Neural cell (in vitro differentiated cells): Measurements from ENCODE around the gene EPS8. TPM values are rescaled to one million over a fixed set of nuclear protein-coding genes. Genes with fewer than 3 reads are reported as not detected.

Experiments
- H2AFZ ChIP-seq: fragments of 200-600, 300-800 bp; sonication (generic), shearing (Covaris generic); 2 replicates; pipeline ENCODE4 v1.6.0; 2014; ENCODE audit warnings: low read depth, mild to moderate bottlenecking, antibody characterized with exemption, low read length, moderate library complexity
- H3F3A ChIP-seq: fragments of 200-600 bp; shearing (Covaris generic); 2 replicates; pipeline ENCODE4 v1.6.1; 2016; ENCODE audit warnings: mild to moderate bottlenecking, moderate library complexity, mixed read lengths, antibody characterized with exemption, low read length; ENCODE audit not compliant: insufficient read depth, poor library complexity, severe bottlenecking
- H3K27ac ChIP-seq: fragments of 200-600, 300-800 bp; sonication (generic), shearing (Covaris generic); 2 replicates; pipeline ENCODE4 v1.5.1; 2014; ENCODE audit warnings: mild to moderate bottlenecking, low read length, moderate library complexity
- H3K27me3 ChIP-seq: fragments of 300-800, 200-600 bp; sonication (generic), shearing (Covaris generic); 2 replicates; pipeline ENCODE4 v1.6.0; 2014; ENCODE audit warnings: mild to moderate bottlenecking, low read depth, low read length, moderate library complexity; ENCODE audit not compliant: insufficient read depth
- H3K36me3 ChIP-seq: fragments of 300-800, 200-600 bp; sonication (generic), shearing (Covaris generic); 2 replicates; pipeline ENCODE4 v1.5.1; 2014; ENCODE audit warnings: mild to moderate bottlenecking, antibody characterized with exemption, low read length, moderate library complexity; ENCODE audit not compliant: insufficient read depth
- H3K4me2 ChIP-seq: fragments of 300-800, 200-600 bp; sonication (generic), shearing (Covaris generic); 2 replicates; pipeline ENCODE4 v1.6.0; 2014; ENCODE audit warnings: mild to moderate bottlenecking, low read length
- H3K4me3 ChIP-seq: fragments of 300-800, 200-600 bp; sonication (generic), shearing (Covaris generic); 2 replicates; pipeline ENCODE4 v1.5.1; 2014; ENCODE audit warnings: mild to moderate bottlenecking, low read length, moderate library complexity
- H3K79me2 ChIP-seq: fragments of 200-600 bp; shearing (Covaris generic); replicated peaks from 2 replicates; pipeline ENCODE4 v1.6.0; 2014; ENCODE audit warnings: mild to moderate bottlenecking, low read length, moderate library complexity; ENCODE audit not compliant: insufficient read depth
- H3K9ac ChIP-seq: fragments of 300-800, 200-600 bp; sonication (generic), shearing (Covaris generic); 2 replicates; pipeline ENCODE4 v1.6.1; 2016; ENCODE audit warnings: mild to moderate bottlenecking, low read length, mixed read lengths
- H3K9me2 ChIP-seq: fragments of 200-600 bp; shearing (Covaris generic); 2 replicates; pipeline ENCODE4 v1.6.1; 2016; ENCODE audit warnings: mild to moderate bottlenecking, low read length, mixed read lengths; ENCODE audit not compliant: insufficient read depth
- H3K9me3 ChIP-seq: fragments of 200-600, 300-800 bp; sonication (generic), shearing (Covaris generic); 2 replicates; pipeline ENCODE4 v1.6.1; 2016; ENCODE audit warnings: mild to moderate bottlenecking, mixed run types, low read length, moderate library complexity, mixed read lengths
- H4K20me1 ChIP-seq: fragments of 200-600 bp; shearing (Covaris generic); 2 replicates; pipeline ENCODE4 v1.6.1; 2016; ENCODE audit warnings: mild to moderate bottlenecking, mixed run types; ENCODE audit not compliant: insufficient read depth
- EP300 ChIP-seq: fragments of 450-650 bp; conservative IDR thresholded peaks from 2 replicates; pipeline ENCODE4 v1.6.1; 2014; ENCODE audit warnings: antibody characterized with exemption, mild to moderate bottlenecking, moderate library complexity; ENCODE audit not compliant: poor library complexity, severe bottlenecking
- EZH2 ChIP-seq: fragments of 200-600, 300-800 bp; shearing (Covaris generic), sonication (generic); IDR thresholded peaks from 2 replicates; pipeline ENCODE4 v1.6.1; 2014; ENCODE audit warnings: antibody characterized with exemption, low read length, borderline replicate concordance, mild to moderate bottlenecking; ENCODE audit not compliant: insufficient read depth, poor library complexity, severe bottlenecking
- MXI1 ChIP-seq: fragments of 450-650 bp; conservative IDR thresholded peaks from 2 replicates; pipeline ENCODE4 v1.6.1; 2014; ENCODE audit warnings: antibody characterized with exemption, mild to moderate bottlenecking; ENCODE audit not compliant: poor library complexity, severe bottlenecking
- POLR2AphosphoS5 ChIP-seq: IDR thresholded peaks from 2 replicates; pipeline ENCODE4 v1.6.1; 2012
- RAD21 ChIP-seq: fragments of 450-650 bp; conservative IDR thresholded peaks from 2 replicates; pipeline ENCODE4 v1.6.1; 2014; ENCODE audit warnings: antibody characterized with exemption, mild to moderate bottlenecking, moderate library complexity
- SMC3 ChIP-seq: fragments of 450-650 bp; conservative IDR thresholded peaks from 2 replicates; pipeline ENCODE4 v1.6.1; 2014; ENCODE audit warnings: antibody characterized with exemption, mild to moderate bottlenecking, moderate library complexity; ENCODE audit not compliant: poor library complexity
- TAF1 ChIP-seq: IDR thresholded peaks from 2 replicates; pipeline ENCODE4 v1.6.1; 2012; ENCODE audit warnings: low read depth
- polyA plus RNA-seq: library from polyadenylated mRNA; depleted of rRNA; stranded (reverse); fragments of >200 nt; gene quantifications from 2 replicates; pipeline ENCODE4 v1.2.3, GENCODE V29; 2014
- TF ChIP-seq, protein P1 (sequence below): fragments of 450-650 bp; IDR thresholded peaks from 2 replicates; pipeline ENCODE4 v1.5.1; 2014; ENCODE audit warnings: antibody characterized with exemption, mild to moderate bottlenecking, moderate library complexity; ENCODE audit not compliant: poor library complexity, severe bottlenecking

The EPS8 gene
- polyA plus RNA-seq, 1 donor from 2014 or later, result 12.2 TPM

GRCh38 chr12:15651371-15651770 lies 137.8 kb downstream of the EPS8 start:
- Histone ChIP-seq H3K79me2 (no peaks in the 10 kb centered on the region), H3K9ac (no peak overlapping the region), H4K20me1 (no peaks in the 10 kb centered on the region), H3K27ac (no peak overlapping the region), H3K27me3 (no peaks in the 10 kb centered on the region), H3K4me2 (no peak overlapping the region), H3K4me3 (no peak overlapping the region), H2AFZ (no peak overlapping the region), H3K9me3 (no peaks in the 10 kb centered on the region), H3K36me3 (no peaks in the 10 kb centered on the region), H3K9me2 (no peaks in the 10 kb centered on the region), H3F3A (no peaks in the 10 kb centered on the region)
- TF ChIP-seq MXI1 (no peak), EP300 (no peak)

- no peak overlapping the region for H3K4me2 ChIP-seq
- H3K27ac ChIP-seq, result no peak overlapping the region
- H3K79me2 ChIP-seq, result no peaks in the 10 kb centered on the region
- H2AFZ ChIP-seq, result no peak overlapping the region
- no peak overlapping the region for H3K9ac ChIP-seq
- H3F3A ChIP-seq, result no peaks in the 10 kb centered on the region
- no peaks in the 10 kb centered on the region for H3K36me3 ChIP-seq
- H3K9me2 ChIP-seq, result no peaks in the 10 kb centered on the region
- H3K27me3 ChIP-seq, result no peaks in the 10 kb centered on the region
- H3K9me3 ChIP-seq, result no peaks in the 10 kb centered on the region
- no peak overlapping the region for H3K4me3 ChIP-seq
- TF ChIP-seq EZH2 (no peak), RAD21 (no peak), EP300 (no peak)
- TF ChIP-seq, protein P1, sequence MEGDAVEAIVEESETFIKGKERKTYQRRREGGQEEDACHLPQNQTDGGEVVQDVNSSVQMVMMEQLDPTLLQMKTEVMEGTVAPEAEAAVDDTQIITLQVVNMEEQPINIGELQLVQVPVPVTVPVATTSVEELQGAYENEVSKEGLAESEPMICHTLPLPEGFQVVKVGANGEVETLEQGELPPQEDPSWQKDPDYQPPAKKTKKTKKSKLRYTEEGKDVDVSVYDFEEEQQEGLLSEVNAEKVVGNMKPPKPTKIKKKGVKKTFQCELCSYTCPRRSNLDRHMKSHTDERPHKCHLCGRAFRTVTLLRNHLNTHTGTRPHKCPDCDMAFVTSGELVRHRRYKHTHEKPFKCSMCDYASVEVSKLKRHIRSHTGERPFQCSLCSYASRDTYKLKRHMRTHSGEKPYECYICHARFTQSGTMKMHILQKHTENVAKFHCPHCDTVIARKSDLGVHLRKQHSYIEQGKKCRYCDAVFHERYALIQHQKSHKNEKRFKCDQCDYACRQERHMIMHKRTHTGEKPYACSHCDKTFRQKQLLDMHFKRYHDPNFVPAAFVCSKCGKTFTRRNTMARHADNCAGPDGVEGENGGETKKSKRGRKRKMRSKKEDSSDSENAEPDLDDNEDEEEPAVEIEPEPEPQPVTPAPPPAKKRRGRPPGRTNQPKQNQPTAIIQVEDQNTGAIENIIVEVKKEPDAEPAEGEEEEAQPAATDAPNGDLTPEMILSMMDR, result no peak
- no peaks in the 10 kb centered on the region for H4K20me1 ChIP-seq
Measured at GRCh38 chr12:15650399-15651128, 138.6 kb downstream of the EPS8 start.

DNA sequence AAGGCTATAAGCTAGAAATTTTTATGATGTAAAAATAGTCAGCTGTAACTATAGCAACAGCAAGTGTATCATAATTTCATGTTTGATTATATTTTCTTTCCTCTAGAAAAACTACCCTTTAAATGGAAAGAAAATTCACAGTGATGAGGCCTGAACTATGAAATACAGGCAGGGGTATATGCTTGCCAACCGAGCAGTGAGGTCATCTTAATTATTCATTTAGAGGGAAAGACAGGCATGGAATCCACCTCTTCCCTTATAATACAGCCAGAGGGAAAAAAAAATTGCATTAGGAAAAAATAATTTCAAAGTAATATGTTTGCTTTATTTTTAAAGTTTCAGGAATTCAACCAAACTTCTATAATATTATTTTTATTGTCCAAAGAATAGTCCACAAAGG lies 139.8 kb downstream of the EPS8 start:
- Histone ChIP-seq H3K9ac (no peak overlapping the region), H3K9me2 (no peaks in the 10 kb centered on the region), H3K79me2 (no peaks in the 10 kb centered on the region), H3K4me2 (no peak overlapping the region), H4K20me1 (no peaks in the 10 kb centered on the region), H2AFZ (no peak overlapping the region), H3F3A (no peaks in the 10 kb centered on the region), H3K9me3 (no peaks in the 10 kb centered on the region), H3K27ac (no peak overlapping the region), H3K4me3 (no peak overlapping the region), H3K27me3 (no peaks in the 10 kb centered on the region), H3K36me3 (no peaks in the 10 kb centered on the region)
- no peak for TF ChIP-seq SMC3
- no peak for TF ChIP-seq TAF1
- TF ChIP-seq, protein P1, result no peak
- TF ChIP-seq POLR2AphosphoS5, result no peak
- no peak for TF ChIP-seq RAD21
- no peak for TF ChIP-seq MXI1
- TF ChIP-seq EP300, result no peak
- no peak for TF ChIP-seq EZH2
